ENCODE measurements around the gene TMEM131. TPM values are rescaled to one million over a fixed set of nuclear protein-coding genes. Genes with fewer than 3 reads are reported as not detected.
"Not testable (repeated sequence)": the region's sequence is repeated elsewhere in the genome, so short reads cannot be mapped to it uniquely, and the experiment has no call there.

TMEM131 gene
- total RNA-seq, 8 experiments from 2014 or later, result 13.3 to 54.6 (median 20.2) TPM

DNA sequence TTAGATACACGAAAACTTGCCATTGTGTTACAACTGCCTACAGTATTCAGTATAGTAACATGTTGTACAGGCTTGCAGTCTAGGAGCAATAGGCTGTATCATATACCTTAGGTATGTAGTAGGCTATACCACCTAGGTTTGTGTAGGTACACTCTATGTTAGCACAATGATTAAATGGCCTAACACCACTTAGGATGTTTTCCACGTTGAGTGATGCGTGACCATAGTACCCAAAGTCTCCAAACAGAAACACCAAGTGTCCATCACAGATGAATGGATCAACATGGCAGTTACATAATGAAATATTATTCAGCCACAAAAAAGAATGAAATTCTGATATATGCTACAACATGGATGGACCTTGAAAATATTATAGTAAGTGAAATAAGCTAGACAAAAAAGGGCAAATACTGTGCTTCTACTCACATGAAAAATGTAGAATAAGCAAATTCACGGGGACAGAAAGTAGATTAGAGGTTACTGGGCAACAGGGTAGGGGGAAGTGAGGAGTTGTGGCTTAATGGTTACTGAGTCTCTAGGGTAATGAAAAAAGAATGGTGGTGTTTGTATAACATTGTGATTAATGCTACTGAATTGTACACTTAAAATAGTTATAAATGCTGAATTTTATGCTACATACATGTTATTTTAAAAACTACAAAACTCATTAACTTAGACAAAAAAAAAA lies 62.6 kb downstream of the TMEM131 start:
- peak in 1 of 8 experiments; percentile 72 for ATAC-seq (replicated peaks in 6 of 8)
- H3K27ac ChIP-seq, result no peak overlapping the region
- 83 to 100% (median 97%) methylated on average over 1 to 4 of the region's 4 CpGs; no CpG with 5 or more reads in 1 of the 10 experiments for WGBS, 10 experiments
- in situ Hi-C loops (cut with MboI; ENCODE audit: low pct_unique_long_range_greater_than_20kb in 2 of 9, low sequenced_read_pairs in 9 of 9, unreplicated experiment in 9 of 9), result no loop called here
- H3K4me1 ChIP-seq (replicated peaks in 1 of 2), result peaks cover 9 to 16% of the 10 kb centered on the region in 2 donors
- no peak overlapping the region for H3K4me3 ChIP-seq

DNA sequence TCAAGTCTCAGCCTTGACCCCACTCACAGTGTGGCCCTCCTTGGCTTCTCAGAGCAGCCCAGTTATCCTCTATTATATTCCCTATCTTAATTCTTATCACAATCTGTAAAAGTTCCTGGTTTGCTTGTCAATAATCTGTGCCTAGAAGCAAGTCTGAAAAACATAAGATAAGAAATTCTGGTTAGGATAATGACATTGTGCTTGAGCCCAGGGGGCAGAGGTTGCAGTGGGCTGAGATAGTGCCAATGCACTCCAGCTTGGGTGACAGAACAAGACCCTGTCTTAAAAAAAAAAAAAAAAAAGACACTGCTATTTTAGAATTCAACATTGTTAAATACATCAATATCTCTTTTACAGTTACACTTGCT lies 63.9 kb downstream of the TMEM131 start:
- H3K27ac ChIP-seq, result no peak overlapping the region
- no peak overlapping the region for H3K4me3 ChIP-seq
- in situ Hi-C loops (cut with MboI; ENCODE audit: low pct_unique_long_range_greater_than_20kb in 2 of 9, low sequenced_read_pairs in 9 of 9, unreplicated experiment in 9 of 9), result no loop called here
- ATAC-seq (replicated peaks in 6 of 8), result no peak
- H3K4me1 ChIP-seq (replicated peaks in 1 of 2), result peaks cover 9 to 16% of the 10 kb centered on the region in 2 donors

DNA sequence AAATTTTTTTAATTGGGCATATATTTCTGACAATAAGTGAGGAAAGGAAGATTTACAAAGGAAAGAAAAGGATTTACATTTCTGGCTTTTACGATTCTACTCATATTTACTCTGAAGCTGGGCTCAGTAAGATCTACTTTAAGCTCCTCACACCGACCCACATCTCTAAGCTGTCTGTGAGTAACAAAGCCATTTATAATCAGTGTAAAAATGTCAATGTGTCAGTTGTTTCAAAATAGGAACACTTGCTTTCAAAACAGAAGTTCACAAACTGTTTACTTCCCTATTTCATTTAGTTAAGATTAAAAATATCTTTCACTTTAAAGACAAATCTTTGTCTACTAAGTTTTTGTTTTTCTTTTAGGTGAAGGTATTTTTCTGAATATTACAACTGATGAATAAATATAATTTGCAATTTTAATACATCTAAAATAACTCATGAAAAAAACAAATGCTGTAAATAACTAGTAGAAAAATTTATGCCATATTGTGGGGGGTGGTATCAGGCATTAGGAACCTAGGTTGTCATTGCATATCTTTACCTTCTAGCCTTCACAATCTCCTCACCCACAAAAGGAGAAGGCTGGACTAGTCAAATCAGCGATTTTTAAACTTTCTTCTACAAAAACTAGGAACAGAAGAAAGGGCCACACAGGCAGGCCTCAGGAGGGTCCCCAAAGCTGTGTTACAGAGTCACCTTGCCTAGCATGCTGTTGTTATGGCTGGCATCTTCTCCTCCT lies 64.5 kb downstream of the TMEM131 start:
- Histone ChIP-seq H3K27ac (no peak overlapping the region), H3K4me3 (no peak overlapping the region), H3K4me1 (replicated peaks in 1 of 2) (peaks cover 9 to 12% of the 10 kb centered on the region in 2 donors)
- WGBS, 10 experiments, result 16 to 92% (median 68%) methylated on average over 2 to 3 of the region's 3 CpGs; no CpG with 5 or more reads in 2 of the 10 experiments
- in situ Hi-C loops (cut with MboI; ENCODE audit: low pct_unique_long_range_greater_than_20kb in 2 of 9, low sequenced_read_pairs in 9 of 9, unreplicated experiment in 9 of 9), result no loop called here
- ATAC-seq (replicated peaks in 6 of 8), result peak in 1 of 8 experiments; percentile 32

DNA sequence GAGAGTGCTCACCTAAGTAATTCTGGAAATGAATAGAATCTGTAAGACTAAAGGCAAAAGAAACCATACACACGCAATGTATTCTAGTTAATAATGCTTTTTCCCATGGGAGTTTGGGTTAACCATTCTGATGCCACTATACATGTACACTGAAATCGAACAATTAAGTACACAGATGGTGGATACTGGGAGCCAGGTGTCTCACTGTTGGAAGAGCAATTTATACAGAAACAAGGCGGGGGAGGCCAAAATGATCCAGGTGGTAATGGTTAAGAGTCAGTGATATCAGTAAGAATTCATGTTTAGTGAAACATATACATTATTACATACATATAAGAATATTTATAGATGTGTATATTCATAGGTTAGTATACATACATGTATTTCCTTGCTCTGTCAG lies 67.2 kb downstream of the TMEM131 start:
- WGBS, 10 experiments, result 66 to 100% (median 92%) methylated on average over 1 to 3 of the region's 3 CpGs; no CpG with 5 or more reads in 1 of the 10 experiments
- ATAC-seq (replicated peaks in 6 of 8), result no peak
- in situ Hi-C loops (cut with MboI; ENCODE audit: low pct_unique_long_range_greater_than_20kb in 2 of 9, low sequenced_read_pairs in 9 of 9, unreplicated experiment in 9 of 9), result no loop called here
- no peak overlapping the region for H3K4me3 ChIP-seq
- H3K4me1 ChIP-seq (replicated peaks in 1 of 2), result no peaks in the 10 kb centered on the region
- H3K27ac ChIP-seq, result no peak overlapping the region

DNA sequence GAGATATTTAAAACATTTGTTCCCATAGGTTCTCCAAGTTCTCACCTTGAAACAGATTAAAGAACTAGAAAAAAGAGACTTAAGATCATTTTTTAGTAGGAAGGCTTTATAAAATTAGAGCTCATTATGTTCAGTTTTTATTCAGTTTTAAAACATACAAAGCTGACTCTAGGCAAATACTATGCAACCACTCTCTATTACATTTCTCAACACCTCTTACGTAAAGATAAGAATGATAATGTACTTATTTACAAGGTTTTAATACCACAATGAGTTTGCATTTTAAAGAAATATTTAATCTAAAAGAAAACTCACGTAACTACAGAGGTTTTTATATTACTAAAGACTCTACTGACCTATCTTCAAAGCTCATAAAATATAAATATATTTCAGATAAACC lies 68.8 kb downstream of the TMEM131 start:
- H3K4me3 ChIP-seq, result no peak overlapping the region
- ATAC-seq (replicated peaks in 6 of 8), result no peak
- no peak overlapping the region for H3K27ac ChIP-seq
- 47 to 100% (median 88%) methylated on average over 2 of the region's 2 CpGs; no CpG with 5 or more reads in 1 of the 10 experiments for WGBS, 10 experiments
- in situ Hi-C loops (cut with MboI; ENCODE audit: low pct_unique_long_range_greater_than_20kb in 2 of 9, low sequenced_read_pairs in 9 of 9, unreplicated experiment in 9 of 9), result no loop called here
- no peaks in the 10 kb centered on the region for H3K4me1 ChIP-seq (replicated peaks in 1 of 2)

DNA sequence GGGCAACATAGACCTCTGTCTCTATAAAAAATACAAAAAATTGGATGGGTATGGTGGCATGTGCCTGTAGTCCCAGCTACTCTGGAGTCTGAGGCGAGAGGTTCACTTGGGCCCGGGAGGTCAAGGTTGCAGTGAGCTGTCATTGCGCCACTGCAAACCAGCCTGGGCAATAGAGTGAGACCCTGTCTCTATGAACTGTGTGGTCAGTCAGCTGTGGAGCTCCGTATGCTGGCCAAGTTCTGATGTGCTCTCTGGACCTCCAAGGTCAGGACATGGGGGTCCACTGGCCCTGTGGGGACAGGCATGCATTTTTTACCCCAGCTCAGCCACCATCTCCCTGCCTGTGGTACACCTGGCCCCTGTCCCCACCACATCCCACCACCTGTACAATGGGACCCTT lies 71.6 kb downstream of the TMEM131 start:
- in situ Hi-C loops (cut with MboI; ENCODE audit: low pct_unique_long_range_greater_than_20kb in 2 of 9, low sequenced_read_pairs in 9 of 9, unreplicated experiment in 9 of 9), result no loop called here
- Histone ChIP-seq H3K27ac (no peak overlapping the region), H3K4me1 (replicated peaks in 1 of 2) (no peaks in the 10 kb centered on the region), H3K4me3 (no peak overlapping the region)
- no peak for ATAC-seq (replicated peaks in 6 of 8)
- WGBS, 10 experiments, result 95% methylated on average over 3 to 4 of the region's 4 CpGs; no CpG with 5 or more reads in 8 of the 10 experiments

DNA sequence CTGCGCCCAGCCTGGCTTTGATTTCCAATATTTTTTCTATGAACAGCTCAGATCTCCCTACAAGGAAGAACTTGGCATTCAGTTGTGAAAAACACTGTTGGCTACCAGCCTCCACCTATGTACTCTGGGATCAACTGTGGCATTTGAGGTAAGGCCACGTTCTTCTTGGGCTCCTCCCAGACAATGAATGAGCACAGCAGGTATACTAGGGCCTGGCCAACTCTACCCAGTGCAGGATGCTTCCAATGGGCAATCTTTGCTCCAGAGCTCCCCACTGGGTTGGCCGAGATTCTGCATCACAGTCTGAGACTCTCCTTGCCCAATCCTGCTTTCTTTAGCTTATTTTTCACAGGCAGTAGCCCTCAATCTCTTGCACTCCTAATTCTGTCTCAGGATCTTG lies 75.9 kb downstream of the TMEM131 start:
- no peak for ATAC-seq (replicated peaks in 6 of 8)

DNA sequence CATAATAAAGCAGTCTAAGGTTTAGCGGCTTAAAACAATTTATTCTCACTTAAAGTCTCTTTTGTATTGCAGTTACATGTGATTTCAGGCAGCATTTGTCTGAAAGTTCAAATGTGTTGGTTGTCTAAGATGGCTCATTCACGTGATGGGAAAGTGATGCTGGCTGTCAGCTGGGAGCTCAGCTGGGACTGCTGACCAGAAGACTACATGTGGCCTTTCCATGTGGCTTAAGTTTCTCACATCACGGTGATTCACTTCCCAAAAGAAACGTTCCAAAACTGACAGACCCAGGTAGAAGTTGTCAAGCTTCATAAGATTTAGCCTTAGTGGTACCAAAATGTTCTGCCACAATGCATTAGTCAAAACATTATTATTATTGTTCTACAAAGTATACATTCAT lies 76.9 kb downstream of the TMEM131 start:
- in situ Hi-C loops (cut with MboI; ENCODE audit: low pct_unique_long_range_greater_than_20kb in 2 of 9, low sequenced_read_pairs in 9 of 9, unreplicated experiment in 9 of 9), result no loop called here
- H3K27ac ChIP-seq, result no peak overlapping the region
- 57 to 100% (median 91%) methylated on average over 1 to 4 of the region's 4 CpGs for WGBS, 10 experiments
- no peaks in the 10 kb centered on the region for H3K4me1 ChIP-seq (replicated peaks in 1 of 2)
- no peak overlapping the region for H3K4me3 ChIP-seq
- ATAC-seq (replicated peaks in 6 of 8), result no peak

More for the DNA sequence above, 75.9 kb downstream of the TMEM131 start:
- H3K4me1 ChIP-seq (replicated peaks in 1 of 2), result no peaks in the 10 kb centered on the region
- in situ Hi-C loops (cut with MboI; ENCODE audit: low pct_unique_long_range_greater_than_20kb in 2 of 9, low sequenced_read_pairs in 9 of 9, unreplicated experiment in 9 of 9), result no loop called here
- no peak overlapping the region for H3K4me3 ChIP-seq
- H3K27ac ChIP-seq, result no peak overlapping the region
- WGBS, 10 experiments, result 82 to 100% (median 89%) methylated on average over 1 to 3 of the region's 3 CpGs; no CpG with 5 or more reads in 4 of the 10 experiments

DNA sequence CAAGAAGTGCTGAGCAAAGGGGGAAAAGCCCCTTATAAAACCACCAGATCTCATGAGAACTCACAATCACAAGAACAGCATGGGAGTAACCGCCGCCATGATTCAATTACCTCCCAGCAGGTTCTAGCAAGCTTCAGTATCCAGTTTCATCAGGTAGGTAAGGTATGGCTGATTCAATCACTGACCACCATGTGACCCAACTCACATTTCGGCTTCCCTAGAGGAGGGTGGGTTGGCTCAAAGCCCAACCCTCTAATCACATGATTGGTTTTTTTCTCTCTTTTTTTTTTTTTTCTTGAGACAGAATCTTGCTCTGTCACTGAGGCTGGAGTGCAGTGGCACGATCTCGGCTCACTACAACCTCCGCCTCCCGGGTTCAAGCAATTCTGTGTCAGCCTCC lies 78.1 kb downstream of the TMEM131 start:
- ATAC-seq (replicated peaks in 6 of 8); H3K27ac ChIP-seq; H3K4me1 ChIP-seq (replicated peaks in 1 of 2); in situ Hi-C loops (cut with MboI; ENCODE audit: low pct_unique_long_range_greater_than_20kb in 2 of 9, low sequenced_read_pairs in 9 of 9, unreplicated experiment in 9 of 9); H3K4me3 ChIP-seq: not testable (repeated sequence)
- 80 to 100% (median 99%) methylated on average over 1 to 7 of the region's 7 CpGs; no CpG with 5 or more reads in 2 of the 10 experiments for WGBS, 10 experiments

DNA sequence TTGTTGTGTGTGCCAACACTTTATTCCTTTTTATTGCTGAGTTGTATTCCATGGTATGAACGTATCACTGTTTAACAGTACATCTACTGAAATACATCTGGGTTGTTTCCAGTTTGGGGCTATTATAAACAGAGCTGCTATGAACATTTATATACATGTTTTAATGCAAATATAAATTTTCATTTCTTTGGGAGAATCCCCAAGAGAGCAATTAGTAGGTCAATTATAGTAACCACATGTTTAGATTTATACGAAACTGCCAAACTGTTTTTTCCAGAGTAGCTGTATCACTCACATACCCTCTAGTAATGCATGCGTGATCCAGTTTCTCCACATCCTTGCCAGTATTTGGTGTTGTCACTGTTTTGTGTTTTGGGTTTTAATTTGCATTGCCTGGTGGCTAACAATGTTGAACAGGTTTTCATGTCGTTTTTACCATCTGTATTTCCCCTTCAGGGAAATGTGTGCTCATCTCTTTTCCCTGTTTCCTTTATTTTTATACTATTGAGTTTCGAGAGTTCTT lies 81.0 kb downstream of the TMEM131 start:
- no peak for ATAC-seq (replicated peaks in 6 of 8)
- in situ Hi-C loops (cut with MboI; ENCODE audit: low pct_unique_long_range_greater_than_20kb in 2 of 9, low sequenced_read_pairs in 9 of 9, unreplicated experiment in 9 of 9), result no loop called here
- no peak overlapping the region for H3K27ac ChIP-seq
- H3K4me3 ChIP-seq, result no peak overlapping the region
- 50 to 93% (median 85%) methylated on average over 1 to 5 of the region's 5 CpGs for WGBS, 10 experiments
- H3K4me1 ChIP-seq (replicated peaks in 1 of 2), result no peaks in the 10 kb centered on the region

DNA sequence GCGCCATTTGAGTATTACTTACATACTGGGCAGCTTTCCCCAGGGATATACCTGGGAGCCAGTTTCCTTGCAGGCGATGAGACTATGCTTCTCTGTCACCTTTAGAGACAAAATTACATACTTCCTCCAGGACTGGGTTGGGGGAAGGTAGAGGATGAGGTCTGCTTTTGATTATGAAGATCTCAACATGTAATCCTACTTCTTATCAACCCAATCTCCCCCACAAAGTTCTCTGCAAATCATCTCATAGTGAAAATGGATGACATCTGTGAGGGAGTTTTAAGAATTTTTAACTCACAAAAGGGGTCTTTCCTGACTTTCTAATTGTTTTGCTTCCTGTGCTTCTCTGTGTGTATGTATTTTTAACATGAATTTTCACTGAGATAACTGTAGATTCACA lies 81.9 kb downstream of the TMEM131 start:
- no peak overlapping the region for H3K4me3 ChIP-seq
- WGBS, 10 experiments, result 90 to 100% (median 100%) methylated on average over 1 to 2 of the region's 2 CpGs; no CpG with 5 or more reads in 4 of the 10 experiments
- H3K27ac ChIP-seq, result no peak overlapping the region
- in situ Hi-C loops (cut with MboI; ENCODE audit: low pct_unique_long_range_greater_than_20kb in 2 of 9, low sequenced_read_pairs in 9 of 9, unreplicated experiment in 9 of 9), result no loop called here
- H3K4me1 ChIP-seq (replicated peaks in 1 of 2), result no peaks in the 10 kb centered on the region
- no peak for ATAC-seq (replicated peaks in 6 of 8)

DNA sequence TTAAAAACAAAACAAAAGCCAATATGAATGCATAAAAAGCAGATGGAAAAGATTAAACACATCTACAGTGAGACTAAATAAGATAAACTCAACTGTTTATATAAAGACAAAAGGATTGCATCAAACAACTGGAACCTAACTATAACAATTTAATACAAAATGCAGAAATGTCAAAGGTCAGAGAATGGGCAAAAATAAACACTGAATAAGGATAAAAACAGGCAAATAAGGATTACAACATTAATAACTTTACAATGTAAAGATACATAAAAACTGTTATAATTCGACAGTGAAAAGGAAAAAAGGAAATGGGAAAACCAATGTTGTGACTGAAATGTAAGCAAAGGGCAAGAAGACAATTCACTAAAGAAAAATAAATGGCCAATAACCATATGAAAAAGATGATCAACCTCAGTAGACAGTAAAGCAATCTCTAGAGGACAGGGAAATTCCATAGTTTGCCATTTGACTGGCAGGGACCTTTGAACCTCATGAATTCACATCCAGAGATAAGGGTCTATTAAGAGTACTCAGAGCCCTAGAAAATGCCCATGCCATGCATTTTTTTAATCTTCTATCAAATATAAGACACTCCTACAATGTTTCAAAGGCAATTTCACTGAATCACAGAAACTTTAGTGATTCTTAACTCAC lies 83.7 kb downstream of the TMEM131 start:
- Histone ChIP-seq H3K4me1 (replicated peaks in 1 of 2) (no peaks in the 10 kb centered on the region), H3K4me3 (no peak overlapping the region), H3K27ac (no peak overlapping the region)
- WGBS, 10 experiments, result 13 to 100% (median 94%) methylated on average over 1 of the region's 1 CpG; no CpG with 5 or more reads in 1 of the 10 experiments
- in situ Hi-C loops (cut with MboI; ENCODE audit: low pct_unique_long_range_greater_than_20kb in 2 of 9, low sequenced_read_pairs in 9 of 9, unreplicated experiment in 9 of 9), result no loop called here
- ATAC-seq (replicated peaks in 6 of 8), result no peak

DNA sequence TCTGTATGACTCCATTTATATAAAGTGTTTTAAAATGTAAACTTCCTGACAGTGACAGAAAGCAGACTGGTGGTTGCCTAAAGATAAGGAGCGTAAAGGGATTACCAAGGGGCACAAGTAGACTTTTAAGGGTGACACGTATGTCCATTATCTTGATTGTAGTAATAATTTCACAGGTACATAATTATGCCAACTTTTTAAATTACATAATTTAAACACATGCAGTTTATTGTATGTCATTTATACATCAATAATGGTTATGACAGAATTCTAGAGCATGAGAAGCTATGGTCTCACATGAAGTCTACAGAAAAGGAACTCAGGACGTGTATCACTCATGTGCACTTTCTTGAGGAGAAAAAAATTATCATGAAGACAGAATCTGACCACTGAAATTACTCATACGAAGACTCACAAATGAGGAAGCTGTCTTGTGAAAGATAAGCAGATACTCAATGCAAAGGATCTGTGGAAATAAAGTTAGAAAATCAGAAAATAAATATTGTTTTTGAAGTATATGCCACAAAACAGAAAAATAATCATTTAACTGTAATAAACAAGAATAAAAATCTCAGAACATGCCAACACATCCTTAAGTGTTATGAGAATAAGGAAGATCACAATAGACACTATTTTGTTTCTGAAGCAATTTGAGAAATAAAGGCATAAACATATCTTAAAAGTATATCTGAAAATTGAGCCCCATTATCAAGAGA lies 84.4 kb downstream of the TMEM131 start:
- 56 to 100% (median 93%) methylated on average over 1 to 4 of the region's 4 CpGs for WGBS, 10 experiments
- in situ Hi-C loops (cut with MboI; ENCODE audit: low pct_unique_long_range_greater_than_20kb in 2 of 9, low sequenced_read_pairs in 9 of 9, unreplicated experiment in 9 of 9), result no loop called here
- H3K4me3 ChIP-seq, result no peak overlapping the region
- H3K4me1 ChIP-seq (replicated peaks in 1 of 2), result no peaks in the 10 kb centered on the region
- ATAC-seq (replicated peaks in 6 of 8), result no peak
- no peak overlapping the region for H3K27ac ChIP-seq
